ENCODE results near the gene RAB8A. TPM values are rescaled to one million over a fixed set of nuclear protein-coding genes. Genes with fewer than 3 reads are reported as not detected.

RAB8A gene
- total and polyA plus RNA-seq, 9 of the 15 experiments (the other 6 are each of a cell fraction or from before 2014, with no cell fraction given): 11.2 to 102 (median 53.2) TPM

DNA sequence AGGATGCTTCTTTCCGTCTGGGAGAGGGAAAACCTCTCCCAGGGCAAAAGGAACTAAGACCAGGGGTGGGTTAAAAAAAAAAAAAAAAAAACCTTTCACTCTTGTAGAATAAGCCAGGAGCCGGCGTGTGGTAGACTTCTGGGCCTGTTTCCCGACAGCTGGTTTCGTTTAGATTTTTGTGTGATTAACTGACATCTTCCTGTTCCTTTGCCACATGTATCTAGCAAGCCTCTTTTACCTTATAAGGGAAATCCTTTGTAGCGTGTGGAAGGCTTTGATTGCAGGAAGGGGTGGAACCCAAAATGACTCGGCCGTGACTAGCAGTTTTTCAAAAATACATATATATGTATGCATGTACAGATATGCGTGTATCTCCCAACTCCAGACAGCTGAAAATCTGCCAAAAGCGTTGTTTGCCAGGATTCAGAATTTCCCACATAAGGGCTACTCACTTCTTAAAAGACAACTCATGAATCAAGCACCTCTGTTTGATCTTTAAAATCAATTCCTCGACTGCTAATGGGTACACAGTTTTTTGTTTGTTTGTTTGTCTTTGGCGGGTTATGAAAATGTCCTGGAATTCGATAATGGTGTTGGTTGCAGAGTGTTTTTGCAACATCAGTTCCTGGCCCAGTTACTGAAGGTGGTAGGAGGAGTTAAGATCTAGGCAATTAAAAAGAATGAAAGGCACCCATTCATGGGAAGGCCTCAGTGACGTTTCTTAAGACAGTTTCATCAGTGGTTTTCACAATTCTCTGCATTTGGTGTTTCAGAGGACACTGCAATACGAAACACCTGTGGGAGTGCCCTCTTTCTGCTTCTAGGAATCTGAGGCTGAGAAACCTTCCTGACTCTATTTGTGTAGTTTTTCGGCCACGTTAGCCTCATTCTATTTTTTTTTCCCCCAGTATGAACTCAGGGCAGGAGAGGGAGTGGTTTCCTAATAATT lies 32.7 kb upstream of the RAB8A start (continued):
- TF ChIP-seq, protein P1, sequence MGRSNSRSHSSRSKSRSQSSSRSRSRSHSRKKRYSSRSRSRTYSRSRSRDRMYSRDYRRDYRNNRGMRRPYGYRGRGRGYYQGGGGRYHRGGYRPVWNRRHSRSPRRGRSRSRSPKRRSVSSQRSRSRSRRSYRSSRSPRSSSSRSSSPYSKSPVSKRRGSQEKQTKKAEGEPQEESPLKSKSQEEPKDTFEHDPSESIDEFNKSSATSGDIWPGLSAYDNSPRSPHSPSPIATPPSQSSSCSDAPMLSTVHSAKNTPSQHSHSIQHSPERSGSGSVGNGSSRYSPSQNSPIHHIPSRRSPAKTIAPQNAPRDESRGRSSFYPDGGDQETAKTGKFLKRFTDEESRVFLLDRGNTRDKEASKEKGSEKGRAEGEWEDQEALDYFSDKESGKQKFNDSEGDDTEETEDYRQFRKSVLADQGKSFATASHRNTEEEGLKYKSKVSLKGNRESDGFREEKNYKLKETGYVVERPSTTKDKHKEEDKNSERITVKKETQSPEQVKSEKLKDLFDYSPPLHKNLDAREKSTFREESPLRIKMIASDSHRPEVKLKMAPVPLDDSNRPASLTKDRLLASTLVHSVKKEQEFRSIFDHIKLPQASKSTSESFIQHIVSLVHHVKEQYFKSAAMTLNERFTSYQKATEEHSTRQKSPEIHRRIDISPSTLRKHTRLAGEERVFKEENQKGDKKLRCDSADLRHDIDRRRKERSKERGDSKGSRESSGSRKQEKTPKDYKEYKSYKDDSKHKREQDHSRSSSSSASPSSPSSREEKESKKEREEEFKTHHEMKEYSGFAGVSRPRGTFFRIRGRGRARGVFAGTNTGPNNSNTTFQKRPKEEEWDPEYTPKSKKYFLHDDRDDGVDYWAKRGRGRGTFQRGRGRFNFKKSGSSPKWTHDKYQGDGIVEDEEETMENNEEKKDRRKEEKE (IDR thresholded peaks at IDR 0.05; ENCODE audit: borderline replicate concordance in 1 of 2, control insufficient read depth in 1 of 2, low read depth in 2 of 2, low read length in 1 of 2): no peak
- peak; percentile 89 for TF ChIP-seq KLF16 (IDR thresholded peaks at IDR 0.05)
- peak; percentile 88 for TF ChIP-seq SMARCC2 (IDR thresholded peaks at IDR 0.05; ENCODE audit: low read depth)
- peak; percentile 98 for TF ChIP-seq CCNT2 (IDR thresholded peaks at IDR 0.05; ENCODE audit: borderline replicate concordance, extremely low read depth, insufficient read length, low read depth, low read length)
- peak; percentile 79 for TF ChIP-seq CEBPB (tag; IDR thresholded peaks at IDR 0.05)
- no peak for TF ChIP-seq NEUROD1 (IDR thresholded peaks at IDR 0.05; ENCODE audit: borderline replicate concordance, low read depth, low read length, partially characterized antibody)
- TF ChIP-seq, protein P2, sequence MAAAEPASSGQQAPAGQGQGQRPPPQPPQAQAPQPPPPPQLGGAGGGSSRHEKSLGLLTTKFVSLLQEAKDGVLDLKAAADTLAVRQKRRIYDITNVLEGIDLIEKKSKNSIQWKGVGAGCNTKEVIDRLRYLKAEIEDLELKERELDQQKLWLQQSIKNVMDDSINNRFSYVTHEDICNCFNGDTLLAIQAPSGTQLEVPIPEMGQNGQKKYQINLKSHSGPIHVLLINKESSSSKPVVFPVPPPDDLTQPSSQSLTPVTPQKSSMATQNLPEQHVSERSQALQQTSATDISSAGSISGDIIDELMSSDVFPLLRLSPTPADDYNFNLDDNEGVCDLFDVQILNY (CRISPR knock-in tag; IDR thresholded peaks at IDR 0.05): no peak
- no peak for TF ChIP-seq ZNF311 (CRISPR knock-in tag; IDR thresholded peaks at IDR 0.05)
- TF ChIP-seq, protein P3, sequence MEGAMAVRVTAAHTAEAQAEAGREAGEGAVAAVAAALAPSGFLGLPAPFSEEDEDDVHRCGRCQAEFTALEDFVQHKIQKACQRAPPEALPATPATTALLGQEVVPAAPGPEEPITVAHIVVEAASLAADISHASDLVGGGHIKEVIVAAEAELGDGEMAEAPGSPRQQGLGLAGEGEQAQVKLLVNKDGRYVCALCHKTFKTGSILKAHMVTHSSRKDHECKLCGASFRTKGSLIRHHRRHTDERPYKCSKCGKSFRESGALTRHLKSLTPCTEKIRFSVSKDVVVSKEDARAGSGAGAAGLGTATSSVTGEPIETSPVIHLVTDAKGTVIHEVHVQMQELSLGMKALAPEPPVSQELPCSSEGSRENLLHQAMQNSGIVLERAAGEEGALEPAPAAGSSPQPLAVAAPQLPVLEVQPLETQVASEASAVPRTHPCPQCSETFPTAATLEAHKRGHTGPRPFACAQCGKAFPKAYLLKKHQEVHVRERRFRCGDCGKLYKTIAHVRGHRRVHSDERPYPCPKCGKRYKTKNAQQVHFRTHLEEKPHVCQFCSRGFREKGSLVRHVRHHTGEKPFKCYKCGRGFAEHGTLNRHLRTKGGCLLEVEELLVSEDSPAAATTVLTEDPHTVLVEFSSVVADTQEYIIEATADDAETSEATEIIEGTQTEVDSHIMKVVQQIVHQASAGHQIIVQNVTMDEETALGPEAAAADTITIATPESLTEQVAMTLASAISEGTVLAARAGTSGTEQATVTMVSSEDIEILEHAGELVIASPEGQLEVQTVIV (CRISPR knock-in tag; IDR thresholded peaks at IDR 0.05; ENCODE audit: borderline replicate concordance): no peak
- TF ChIP-seq FOXJ2 (tag; IDR thresholded peaks at IDR 0.05): peak; percentile 89
- TF ChIP-seq POLR2AphosphoS2 (IDR thresholded peaks at IDR 0.05; ENCODE audit: low read length): peak; percentile 75; the same call in 1 of the 2 replicates
- peak; percentile 58; the same call in 1 of the 2 replicates for TF ChIP-seq ETV5 (CRISPR knock-in tag; IDR thresholded peaks at IDR 0.05; ENCODE audit: low read depth)
- peak; percentile 40; the same call in 1 of the 2 replicates for TF ChIP-seq ZFX (CRISPR knock-in tag; IDR thresholded peaks at IDR 0.05)
- TF ChIP-seq HMG20B (CRISPR knock-in tag; IDR thresholded peaks at IDR 0.05): 0 out of 2 replicates have a peak, but pooled peaks have one; percentile 54
- TF ChIP-seq JUN (IDR thresholded peaks at IDR 0.05; ENCODE audit: borderline replicate concordance, low read depth, low read length): peak; percentile 50; the same call in 1 of the 2 replicates
- TF ChIP-seq JUN (CRISPR knock-in tag; IDR thresholded peaks at IDR 0.05; ENCODE audit: borderline replicate concordance): no peak
- peak in 1 of 2 experiments; percentile 26; a peak in 1 of 4 replicates for TF ChIP-seq MAZ (CRISPR knock-in tag; conservative IDR thresholded peaks at IDR 0.05 in 1 of 2, IDR thresholded peaks at IDR 0.05 in 1 of 2)
